Activated CD8-positive, alpha-beta memory T cell treated with anti-CD3 and anti-CD28 coated beads, Interleukin-2, amount 50 U/mL, for 1 hour (primary cell): Measurements from ENCODE around the gene CYRIA.

Source experiments
- DNase-seq: peaks from one replicate; pipeline ENCODE4 v3.0.0-alpha.2; 2020; ENCODE audit errors: extremely low read depth

Gene CYRIA

DNA sequence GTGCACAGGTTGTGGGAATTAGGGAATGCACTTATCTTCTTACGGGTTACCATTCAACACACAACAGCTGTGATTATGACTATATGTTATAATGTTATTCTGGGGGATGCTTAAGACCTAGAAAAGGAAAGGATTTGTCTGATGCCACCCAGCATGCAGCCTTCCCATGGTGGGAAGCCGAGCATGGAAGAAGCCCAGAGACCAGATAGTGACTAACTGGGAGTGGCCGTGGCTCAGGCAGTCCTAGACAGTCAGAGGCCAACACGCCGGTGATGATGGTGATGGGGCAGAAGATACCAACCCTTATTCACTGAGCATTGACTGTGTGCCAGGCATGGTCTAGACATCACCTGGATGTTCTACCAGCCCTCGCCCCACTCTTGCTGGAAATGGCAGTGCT lies 35.9 kb downstream of the CYRIA start:
- no peak for DNase-seq

DNA sequence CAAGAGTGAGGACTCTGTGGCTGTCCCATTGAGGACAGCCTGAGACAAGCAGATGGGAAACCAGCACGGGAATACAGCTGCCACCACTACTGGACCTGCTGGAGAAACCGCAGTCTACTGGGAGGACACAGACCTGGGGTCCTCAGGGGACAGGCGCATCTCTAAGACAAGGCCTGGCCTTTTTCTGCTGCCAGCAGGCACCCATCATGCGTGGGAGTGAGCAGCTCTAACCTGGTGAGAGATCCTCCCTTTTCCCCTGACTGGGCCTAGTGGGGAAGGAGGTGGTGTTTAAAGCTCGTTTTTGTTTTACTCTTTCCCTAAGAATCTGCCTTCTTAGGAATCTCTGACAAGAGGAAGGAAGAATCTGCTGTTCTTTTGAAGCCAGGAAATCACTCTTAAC lies 36.6 kb downstream of the CYRIA start:
- DNase-seq: no peak

GRCh38 chr2:16628314-16628713 lies 37.3 kb downstream of the CYRIA start:
- no peak for DNase-seq

DNA sequence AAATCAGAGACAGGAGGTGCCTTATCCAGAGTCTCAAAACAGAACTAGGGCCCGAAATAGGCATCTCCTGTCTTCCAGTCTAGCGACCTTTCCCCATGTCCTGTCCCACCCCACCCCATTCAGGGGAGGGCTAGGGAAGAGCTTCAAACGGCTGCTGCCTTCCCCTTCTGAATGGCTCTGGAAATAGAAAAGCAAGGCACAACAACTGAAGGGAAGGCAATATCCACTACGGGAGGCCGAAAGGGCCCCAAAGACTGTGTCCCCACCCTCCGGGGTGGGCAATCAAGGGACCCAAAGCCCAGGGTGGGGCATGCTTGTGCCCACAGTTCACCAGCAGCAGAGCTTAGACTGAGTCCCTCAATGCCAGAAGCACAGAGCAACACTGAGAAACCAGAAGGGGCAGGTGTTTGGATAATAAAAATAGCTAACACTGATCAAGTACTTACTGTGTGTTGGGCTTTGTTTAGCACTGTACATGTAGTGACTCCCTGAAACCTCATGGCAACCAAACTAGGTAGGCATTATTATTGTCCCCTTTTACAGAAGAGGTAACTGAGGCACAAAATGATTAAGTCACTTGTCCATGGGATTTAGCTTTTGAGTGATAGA lies 38.5 kb downstream of the CYRIA start:
- no peak for DNase-seq

GRCh38 chr2:16626497-16626896 lies 39.1 kb downstream of the CYRIA start:
- DNase-seq: no peak

GRCh38 chr2:16625759-16626158 lies 39.9 kb downstream of the CYRIA start:
- no peak for DNase-seq

GRCh38 chr2:16625201-16625729 lies 40.4 kb downstream of the CYRIA start:
- DNase-seq: no peak

DNA sequence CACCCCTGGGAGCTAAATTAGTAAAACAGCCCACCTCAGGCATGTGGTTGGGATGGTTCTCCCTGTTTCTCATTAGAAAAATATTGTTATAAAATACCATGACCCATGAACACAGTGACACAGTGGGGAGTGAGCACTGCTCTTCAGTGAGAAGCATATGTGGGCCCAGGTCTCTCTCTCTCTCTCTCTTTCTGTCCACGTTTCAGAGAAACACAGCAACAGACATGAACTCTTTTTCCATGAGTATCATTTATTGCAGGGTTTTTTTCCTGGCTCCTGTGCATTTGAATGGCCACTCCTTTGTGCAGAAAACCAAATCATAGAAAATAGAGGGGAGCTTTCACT lies 41.2 kb downstream of the CYRIA start:
- DNase-seq: no peak

- no peak for DNase-seq
Observed at GRCh38 chr2:16623564-16624435, 41.8 kb downstream of the CYRIA start.

- no peak for DNase-seq
Observed at GRCh38 chr2:16623031-16623430, 42.6 kb downstream of the CYRIA start.

GRCh38 chr2:16622399-16622968 lies 43.1 kb downstream of the CYRIA start:
- DNase-seq: no peak

GRCh38 chr2:16621316-16621715 lies 44.3 kb downstream of the CYRIA start:
- DNase-seq: no peak

DNA sequence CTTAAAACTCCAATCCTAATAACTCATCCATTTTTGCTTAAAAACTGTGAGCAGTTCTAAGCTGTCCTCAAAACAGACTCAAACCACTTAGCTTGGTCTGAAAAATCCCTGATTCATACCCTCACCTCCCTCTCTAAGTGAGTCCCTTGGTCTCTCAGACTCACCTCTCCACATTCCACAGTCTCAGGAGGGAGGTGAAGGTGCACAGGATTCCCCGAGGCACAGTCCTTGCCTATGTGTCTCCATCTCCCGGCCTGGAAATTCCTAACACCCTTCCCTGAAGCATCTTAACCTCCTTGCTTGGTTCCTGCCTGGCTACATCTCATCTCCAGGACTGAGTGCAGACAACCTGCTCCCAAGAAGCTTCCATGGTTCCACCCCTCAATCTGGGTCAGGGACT lies 45.0 kb downstream of the CYRIA start:
- no peak for DNase-seq

DNA sequence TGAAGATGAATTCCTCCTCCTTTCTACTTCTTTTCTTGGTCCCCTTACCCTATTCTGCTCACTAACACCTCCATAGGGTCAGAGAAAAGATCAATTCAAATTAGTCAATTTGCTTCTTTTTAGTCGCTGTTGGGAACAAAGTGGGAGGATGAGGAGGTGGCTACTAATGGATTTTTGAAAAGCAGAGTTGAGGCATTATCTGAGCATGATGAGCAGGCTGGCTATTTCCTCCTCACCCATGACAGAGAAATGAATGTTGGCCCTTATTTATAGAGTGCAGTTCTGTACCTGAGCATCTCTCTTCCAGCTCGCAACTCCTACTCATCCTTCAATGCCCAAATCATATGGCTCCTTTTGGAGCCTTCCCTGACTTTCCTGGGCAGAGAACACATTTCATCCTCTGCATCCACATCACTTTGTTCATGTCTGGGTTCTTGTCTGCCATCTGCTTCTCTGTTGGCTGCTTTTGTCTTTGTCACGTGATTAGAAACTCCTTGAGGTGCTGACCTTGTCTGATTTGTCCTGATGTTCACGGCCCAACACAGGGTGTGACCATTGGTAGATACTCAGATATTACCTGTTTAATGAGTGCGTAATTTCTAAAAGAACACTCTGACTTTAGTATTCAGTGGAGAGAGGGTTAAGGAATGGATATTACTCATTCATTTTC lies 45.9 kb downstream of the CYRIA start:
- no peak for DNase-seq

DNA sequence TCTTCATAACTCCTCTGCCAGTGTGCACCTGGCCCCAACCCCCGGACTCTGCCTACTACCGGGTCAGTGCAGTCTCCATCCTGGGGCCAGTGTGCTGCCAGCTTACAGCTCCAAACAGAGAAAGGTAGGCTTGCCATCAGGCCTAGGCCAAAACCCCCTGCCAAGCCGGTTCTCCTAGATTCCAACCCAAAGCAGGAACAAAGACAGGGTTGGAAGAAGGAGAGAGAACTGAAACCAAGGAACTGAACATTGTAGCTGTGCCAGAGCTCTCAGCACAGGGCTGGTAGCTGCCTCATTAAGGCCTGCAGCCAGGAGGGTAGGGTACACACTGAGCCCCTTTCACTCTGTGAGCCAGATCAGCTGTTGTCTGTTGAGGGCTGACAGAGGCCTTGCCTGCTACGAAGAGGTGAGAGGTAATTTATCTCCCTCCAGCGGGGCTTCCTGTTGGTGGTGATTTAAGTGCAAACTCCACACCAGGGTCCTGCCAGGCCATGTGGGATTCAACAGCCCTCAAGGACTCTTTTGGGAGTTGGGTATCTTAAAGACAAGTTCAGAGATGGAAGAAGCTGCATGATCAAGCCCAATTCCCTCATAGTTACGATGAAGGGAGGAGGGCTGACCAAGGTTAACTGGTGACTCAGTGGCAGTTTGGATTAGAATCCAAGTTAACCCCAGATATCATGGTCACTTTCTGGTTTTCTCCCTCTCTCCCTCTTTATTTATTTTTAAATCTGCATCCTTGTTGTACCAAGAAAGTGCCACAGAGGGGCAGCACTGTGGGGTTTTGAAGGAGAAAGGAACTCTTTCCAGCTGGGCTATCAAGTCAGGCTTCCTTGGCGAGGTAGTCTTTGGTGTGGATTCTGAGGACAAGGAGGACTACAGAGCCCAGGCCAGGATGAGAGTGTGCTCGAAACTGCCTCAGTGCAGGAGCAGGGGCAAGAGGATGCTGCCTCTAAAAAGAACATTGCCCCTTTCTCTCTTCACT lies 48.1 kb downstream of the CYRIA start:
- no peak for DNase-seq
